H1 (cell line): ENCODE data around the gene ITGB8. TPM values are rescaled to one million over a fixed set of nuclear protein-coding genes. Genes with fewer than 3 reads are reported as not detected.

ENCODE experiments used
- CTCF ChIA-PET: fragments of 300-600 bp; sonication (Branson Sonifier 250); formaldehyde crosslinking; loops from one replicate; lab custom pipeline; 2021; ENCODE audit not compliant: partially characterized antibody; lab: Charles Lee
- POLR2A ChIA-PET: fragments of 300-600 bp; sonication (Branson Sonifier 250); formaldehyde crosslinking; loops from one replicate; lab custom pipeline; 2021; ENCODE audit warnings: inconsistent platforms; ENCODE audit not compliant: partially characterized antibody; lab: Charles Lee
- DNase-seq, 2 experiments: peaks; one replicate each; pipeline versions ENCODE4 v3.0.0 to v3.0.0-alpha.2; 2010 to 2022; ENCODE audit warnings: low spot score in 2 of 2, low read depth in 1 of 2, mixed read lengths in 1 of 2
- FAIRE-seq: peaks from 2 replicates; lab custom pipeline; 2011; peaks lifted over from hg19 to GRCh38; lab: Jason Lieb, UNC
- H2AFZ ChIP-seq: 2 replicates; pipeline ENCODE4 v1.8.1; 2012; ENCODE audit warnings: low read length, inconsistent platforms
- H2AK5ac ChIP-seq: 2 replicates; pipeline ENCODE4 v1.6.1; 2013; ENCODE audit warnings: low read depth, low read length
- H2BK120ac ChIP-seq: replicated peaks from 2 replicates; pipeline ENCODE3; 2013; ENCODE audit warnings: low read depth, low read length, inconsistent platforms
- H2BK12ac ChIP-seq: 2 replicates; pipeline ENCODE4 v1.6.1; 2013; ENCODE audit warnings: low read depth, low read length
- H2BK15ac ChIP-seq: 2 replicates; pipeline ENCODE4 v1.6.1; 2013; ENCODE audit warnings: low read length
- H2BK20ac ChIP-seq: 2 replicates; pipeline ENCODE4 v1.6.1; 2013; ENCODE audit warnings: low read length
- H2BK5ac ChIP-seq: 2 replicates; pipeline ENCODE4 v1.6.1; 2013; ENCODE audit warnings: low read depth, low read length
- H3K14ac ChIP-seq: 2 replicates; pipeline ENCODE4 v1.6.1; 2013; ENCODE audit warnings: inconsistent platforms; ENCODE audit not compliant: insufficient read length
- H3K18ac ChIP-seq: 2 replicates; pipeline ENCODE4 v1.6.1; 2013; ENCODE audit warnings: low read length; ENCODE audit errors: extremely low read depth
- H3K23ac ChIP-seq: 2 replicates; pipeline ENCODE4 v1.6.1; 2013; ENCODE audit warnings: inconsistent platforms; ENCODE audit not compliant: insufficient read length
- H3K23me2 ChIP-seq: 2 replicates; pipeline ENCODE4 v1.6.1; 2013; ENCODE audit warnings: low read depth, low read length
- H3K27ac ChIP-seq: 2 replicates; pipeline ENCODE4 v1.6.1; 2011; ENCODE audit warnings: low read depth, low read length, inconsistent platforms
- H3K27me3 ChIP-seq, 4 experiments: replicated peaks in 1 of 4; 1 replicate in 1 of 4; 2 replicates in 3 of 4; pipeline versions ENCODE4 v1.6.1 to v1.8.1; 2011 to 2013; ENCODE audit warnings: low read length in 3 of 4, mild to moderate bottlenecking in 3 of 4, inconsistent platforms in 2 of 4, mixed read lengths in 2 of 4, moderate library complexity in 1 of 4; ENCODE audit not compliant: control insufficient read depth in 3 of 4, insufficient read depth in 3 of 4; ENCODE audit errors: extremely low read depth in 1 of 4
- H3K36me3 ChIP-seq, 4 experiments: 2 replicates each; pipeline versions ENCODE4 v1.6.1 to v1.8.1; 2011 to 2013; ENCODE audit warnings: mild to moderate bottlenecking in 4 of 4, low read length in 3 of 4, moderate library complexity in 2 of 4, control low read depth in 1 of 4, inconsistent platforms in 1 of 4; ENCODE audit not compliant: insufficient read depth in 4 of 4, control insufficient read depth in 2 of 4
- H3K4ac ChIP-seq: replicated peaks from 2 replicates; pipeline ENCODE3; 2013; ENCODE audit warnings: low read length, low read depth, mixed read lengths, inconsistent platforms; ENCODE audit not compliant: insufficient read length
- H3K4me1 ChIP-seq, 4 experiments: replicated peaks in 1 of 4; 1 replicate in 1 of 4; 2 replicates in 3 of 4; pipeline versions ENCODE4 v1.6.1 to v1.8.1; 2011 to 2013; ENCODE audit warnings: low read length in 3 of 4, inconsistent platforms in 2 of 4, mixed read lengths in 1 of 4; ENCODE audit not compliant: insufficient read depth in 4 of 4, control insufficient read depth in 3 of 4
- H3K4me2 ChIP-seq, 2 experiments: 2 replicates each; pipeline versions ENCODE4 v1.6.1 to v1.8.1; 2011 to 2013; ENCODE audit warnings: low read depth in 2 of 2, low read length in 2 of 2, control low read depth in 1 of 2, inconsistent platforms in 1 of 2, mild to moderate bottlenecking in 1 of 2; ENCODE audit not compliant: insufficient read depth in 1 of 2
- H3K4me3 ChIP-seq, 4 experiments: fragments of 200-600, 300-600 bp in 1 of 4; sonication (generic), shearing (Covaris generic), sonication (Bioruptor Twin) in 1 of 4; 2 replicates each; pipeline versions ENCODE4 v1.5.1 to v1.8.1; 2011 to 2016; ENCODE audit warnings: low read length in 4 of 4, low read depth in 3 of 4, control low read depth in 2 of 4, inconsistent platforms in 2 of 4, mild to moderate bottlenecking in 2 of 4, mixed read lengths in 1 of 4, moderate library complexity in 1 of 4; ENCODE audit not compliant: insufficient read depth in 2 of 4; ENCODE audit errors: extremely low read depth in 1 of 4
- H3K56ac ChIP-seq: replicated peaks from 2 replicates; pipeline ENCODE3; 2013; ENCODE audit warnings: low read depth, mild to moderate bottlenecking, mixed read lengths, low read length, inconsistent platforms; ENCODE audit not compliant: insufficient read length
- H3K79me1 ChIP-seq: 2 replicates; pipeline ENCODE4 v1.6.1; 2013; ENCODE audit warnings: low read depth, low read length, control low read depth
- H3K79me2 ChIP-seq, 2 experiments: 2 replicates each; pipeline versions ENCODE4 v1.6.1 to v1.8.1; 2012 to 2013; ENCODE audit warnings: low read length in 2 of 2, mild to moderate bottlenecking in 2 of 2, inconsistent platforms in 1 of 2; ENCODE audit not compliant: insufficient read depth in 2 of 2, control insufficient read depth in 1 of 2
- H3K9ac ChIP-seq, 4 experiments: replicated peaks in 1 of 4; 1 replicate in 1 of 4; 2 replicates in 3 of 4; pipeline versions ENCODE4 v1.6.1 to v1.8.1; 2011 to 2013; ENCODE audit warnings: low read depth in 3 of 4, low read length in 3 of 4, control low read depth in 2 of 4, mild to moderate bottlenecking in 2 of 4, moderate library complexity in 2 of 4, inconsistent platforms in 1 of 4; ENCODE audit errors: extremely low read depth in 1 of 4
- H3K9me3 ChIP-seq, 2 experiments: 2 replicates each; pipeline versions ENCODE4 v1.6.1 to v1.8.1; 2012 to 2013; ENCODE audit warnings: mild to moderate bottlenecking in 2 of 2, moderate library complexity in 2 of 2, control low read depth in 1 of 2, inconsistent platforms in 1 of 2, low read depth in 1 of 2, low read length in 1 of 2, mixed read lengths in 1 of 2; ENCODE audit not compliant: insufficient read depth in 2 of 2
- H4K20me1 ChIP-seq, 2 experiments: replicated peaks in 1 of 2; 2 replicates each; pipeline versions ENCODE3 to v1.8.1; 2011 to 2013; ENCODE audit warnings: inconsistent platforms in 2 of 2, low read length in 2 of 2, mild to moderate bottlenecking in 1 of 2; ENCODE audit not compliant: insufficient read depth in 2 of 2, control insufficient read depth in 1 of 2
- H4K5ac ChIP-seq: 2 replicates; pipeline ENCODE4 v1.6.1; 2013; ENCODE audit warnings: low read length, low read depth, mixed read lengths, inconsistent platforms; ENCODE audit not compliant: insufficient read length
- H4K8ac ChIP-seq: 2 replicates; pipeline ENCODE4 v1.8.0; 2013; ENCODE audit warnings: mild to moderate bottlenecking, moderate library complexity, low read length, inconsistent platforms; ENCODE audit not compliant: insufficient read depth; ENCODE audit errors: extremely low read depth
- H4K91ac ChIP-seq: replicated peaks from 2 replicates; pipeline ENCODE3; 2013; ENCODE audit warnings: low read length, mixed read lengths, inconsistent platforms; ENCODE audit not compliant: insufficient read length
- CEBPB ChIP-seq: IDR thresholded peaks from 2 replicates; pipeline ENCODE4 v1.6.1; 2012; ENCODE audit warnings: low read depth, low read length
- POU5F1 ChIP-seq: IDR thresholded peaks from 2 replicates; pipeline ENCODE4 v1.6.1; 2011; ENCODE audit warnings: low read depth, mild to moderate bottlenecking, low read length, moderate library complexity
- RXRA ChIP-seq: IDR thresholded peaks from 2 replicates; pipeline ENCODE4 v1.6.1; 2011; ENCODE audit warnings: low read depth, mild to moderate bottlenecking, low read length, moderate library complexity; ENCODE audit not compliant: insufficient read depth
- SIRT6 ChIP-seq: IDR thresholded peaks from one replicate; pipeline ENCODE4 v1.7.1; 2012; ENCODE audit warnings: low read length, inconsistent platforms
- WGBS, 2 experiments: shearing (Covaris generic) in 1 of 2; methylation state at CpG; one replicate each; pipeline versions ENCODE4 v1.1.6 to v1.1.7; 2013 to 2015; ENCODE audit warnings: low lambda C conversion rate in 2 of 2, mixed read lengths in 2 of 2, inconsistent platforms in 1 of 2, low coverage in 1 of 2, missing lambda C conversion rate in 1 of 2; ENCODE audit not compliant: insufficient replicate concordance in 2 of 2, insufficient coverage in 1 of 2, insufficient read length in 1 of 2; ENCODE audit errors: extremely low coverage in 1 of 2, missing lambda C conversion rate in 1 of 2; 5-methylcytosine and 5-hydroxymethylcytosine counted together
- polyA plus RNA-seq, 7 experiments: library from polyadenylated mRNA; depleted of rRNA in 3 of 7; stranded (reverse) in 5 of 7; unstranded in 2 of 7; fragments of >200 nt in 5 of 7; fragments of 200-250 nt in 2 of 7; gene quantifications; 1 replicate in 5 of 7; 2 replicates in 1 of 7; 4 replicates in 1 of 7; pipeline versions ENCODE4 v1.2.1 to v1.2.3, GENCODE V29; 2011 to 2013; ENCODE audit warnings: missing spikeins in 2 of 7, mixed read lengths in 2 of 7
- total RNA-seq: library from RNA; stranded (reverse); fragmentation: NEBNext Ultra II Directional; extraction: Animal tissue kit (Norgen Biotek cat#: 25700); gene quantifications from 2 replicates; pipeline ENCODE4 v1.2.1, GENCODE V29; 2021

Gene ITGB8
- total and polyA plus RNA-seq, 2 of the 8 experiments (the other 6 are each of a cell fraction or from before 2014, with no cell fraction given): 1.2 to 3.6 TPM

DNA sequence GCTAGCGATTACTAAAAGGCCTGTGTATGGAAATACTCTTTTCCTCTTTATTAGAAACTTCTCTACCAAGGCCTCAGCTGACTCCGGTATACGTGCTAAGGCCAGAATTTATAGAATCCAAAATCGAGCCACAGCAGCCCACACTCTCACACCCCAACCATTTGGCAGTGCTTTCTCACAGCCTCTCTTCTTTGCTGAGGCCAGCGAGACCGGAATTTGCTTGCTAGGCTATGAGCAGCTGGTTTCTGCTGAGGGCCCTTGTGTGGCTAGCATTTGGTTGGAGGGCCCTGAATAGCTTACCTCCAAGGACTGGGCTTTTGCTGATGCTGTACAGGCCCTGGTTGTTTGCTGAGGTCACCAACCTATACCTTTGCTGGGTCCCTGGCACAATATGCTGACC lies 46.1 kb downstream of the ITGB8 start:
- Histone ChIP-seq H3K4me1 (no peaks in the 10 kb centered on the region), H3K27ac (no peak overlapping the region), H3K79me1 (no peaks in the 10 kb centered on the region), H3K36me3 (peaks cover 0 to 9% (median 4%) of the 10 kb centered on the region in 4 experiments; a peak in 4 of 8 replicates), H3K4me2 (no peak overlapping the region), H4K91ac (no peak overlapping the region), H2AFZ (no peak overlapping the region), H3K18ac (no peak overlapping the region), H3K79me2 (no peaks in the 10 kb centered on the region), H4K8ac (no peak overlapping the region), H2BK5ac (no peak overlapping the region), H3K56ac (no peak overlapping the region), H3K4me3 (no peak overlapping the region), H3K23ac (no peak overlapping the region), H2BK12ac (no peak overlapping the region), H3K9ac (no peak overlapping the region), H2BK15ac (no peak overlapping the region), H3K14ac (no peak overlapping the region), H3K9me3 (no peaks in the 10 kb centered on the region), H4K20me1 (no peaks in the 10 kb centered on the region), H3K27me3 (no peaks in the 10 kb centered on the region), H4K5ac (no peak overlapping the region), H2BK120ac (no peak overlapping the region), H3K4ac (no peak overlapping the region), H2BK20ac (no peak overlapping the region), H2AK5ac (no peak overlapping the region), H3K23me2 (no peaks in the 10 kb centered on the region)
- ChIA-PET POLR2A (no interaction called here), CTCF (interaction anchor here (0.6 to 1.4 kb wide), 2 partner anchors 24 to 80 kb away, joined by 3 read pairs; no protein-coding TSS in a partner anchor)
- no peak for DNase-seq
- no peak for FAIRE-seq
- 77% methylated on average over 6 of the region's 6 CpGs; no CpG with 5 or more reads in 1 of the 2 experiments for WGBS, 2 experiments
- TF ChIP-seq CEBPB (no peak), POU5F1 (no peak), SIRT6 (no peak), RXRA (no peak)
